GM18861 (cell line): ENCODE results near the gene SH3GLB2.
"Not testable (repeated sequence)": the region's sequence is repeated elsewhere in the genome, so short reads cannot be mapped to it uniquely, and the experiment has no call there.

Source experiments
- ATAC-seq: cut with Tn5 transposase; IDR thresholded peaks from one replicate; pipeline ENCODE4 v1.9.1; 2021; ENCODE audit not compliant: unreplicated experiment

SH3GLB2 gene

GRCh38 chr9:129002992-129003391 lies 25.1 kb downstream of the SH3GLB2 start:
- ATAC-seq, result no peak

- no peak for ATAC-seq
Measured at GRCh38 chr9:129001504-129002325, 26.4 kb downstream of the SH3GLB2 start.

- ATAC-seq, result no peak
Measured at GRCh38 chr9:128999581-129000206, 28.4 kb downstream of the SH3GLB2 start.

- no peak for ATAC-seq
Measured at GRCh38 chr9:128998462-128998861, 29.7 kb downstream of the SH3GLB2 start.

- ATAC-seq, result no peak
Measured at GRCh38 chr9:128995791-128996190, 32.3 kb downstream of the SH3GLB2 start.

GRCh38 chr9:128992995-128993394 lies 35.1 kb downstream of the SH3GLB2 start:
- ATAC-seq, result no peak

GRCh38 chr9:128987805-128988204 lies 40.3 kb downstream of the SH3GLB2 start:
- no peak for ATAC-seq

GRCh38 chr9:128986671-128987070 lies 41.5 kb downstream of the SH3GLB2 start:
- ATAC-seq, result no peak

GRCh38 chr9:128983536-128983935 lies 44.6 kb downstream of the SH3GLB2 start:
- no peak for ATAC-seq

- ATAC-seq, result no peak
Measured at GRCh38 chr9:128979111-128979510, 49.0 kb downstream of the SH3GLB2 start.

- no peak for ATAC-seq
Measured at GRCh38 chr9:128972956-128973355, 55.2 kb downstream of the SH3GLB2 start.

- ATAC-seq, result no peak
Measured at GRCh38 chr9:128969491-128969890, 58.6 kb downstream of the SH3GLB2 start.

GRCh38 chr9:128961403-128961802 lies 66.7 kb downstream of the SH3GLB2 start:
- ATAC-seq, result not testable (repeated sequence)
